ENCODE results near the gene HOXB2.

HOXB2 gene

GRCh38 chr17:48564188-48565021 lies 19.5 kb upstream of the HOXB2 start:
- Histone ChIP-seq H4K20me1 (ENCODE audit: insufficient read depth, low read length, poor library complexity, severe bottlenecking) (peaks cover 87% of the 10 kb centered on the region), H3K4me3 (ENCODE audit: low read length, poor library complexity, severe bottlenecking) (peak overlapping the region; percentile 89), H3K4me1 (ENCODE audit: insufficient read depth, low read length, poor library complexity, severe bottlenecking) (peaks cover 89% of the 10 kb centered on the region), H3K9ac (ENCODE audit: low read depth, low read length, poor library complexity, severe bottlenecking) (peak overlapping the region; percentile 95), H3K4me2 (ENCODE audit: low read depth, low read length, poor library complexity, severe bottlenecking) (peak overlapping the region; percentile 98), H3K9me2 (replicated peaks; ENCODE audit: low read depth, low read length) (no peaks in the 10 kb centered on the region), H2AFZ (ENCODE audit: low read length) (no peak overlapping the region), H3K27me3 (ENCODE audit: insufficient read depth, low read length, poor library complexity, severe bottlenecking) (no peaks in the 10 kb centered on the region), H3F3A (ENCODE audit: low read depth) (peaks cover 11% of the 10 kb centered on the region), H3K9me3 (ENCODE audit: insufficient read depth, low read depth, low read length) (no peaks in the 10 kb centered on the region), H3K36me3 (ENCODE audit: insufficient read depth, low read length) (peaks cover 78% of the 10 kb centered on the region), H3K79me2 (ENCODE audit: insufficient read depth, low read length) (peaks cover 100% of the 10 kb centered on the region)
- no peak for TF ChIP-seq EZH2phosphoT487 (IDR thresholded peaks at IDR 0.05; ENCODE audit: borderline replicate concordance)
- TF ChIP-seq CTCF (conservative IDR thresholded peaks at IDR 0.05; ENCODE audit: low read length) = no peak

- TF ChIP-seq EZH2phosphoT487 (IDR thresholded peaks at IDR 0.05; ENCODE audit: borderline replicate concordance) (no peak), CTCF (conservative IDR thresholded peaks at IDR 0.05; ENCODE audit: low read length) (no peak)
- peaks cover 89% of the 10 kb centered on the region for H3K4me1 ChIP-seq (ENCODE audit: insufficient read depth, low read length, poor library complexity, severe bottlenecking)
- H3K36me3 ChIP-seq (ENCODE audit: insufficient read depth, low read length) = peaks cover 80% of the 10 kb centered on the region
- peak overlapping the region; percentile 78 for H3K9ac ChIP-seq (ENCODE audit: low read depth, low read length, poor library complexity, severe bottlenecking)
- peaks cover 11% of the 10 kb centered on the region for H3F3A ChIP-seq (ENCODE audit: low read depth)
- peaks cover 89% of the 10 kb centered on the region for H4K20me1 ChIP-seq (ENCODE audit: insufficient read depth, low read length, poor library complexity, severe bottlenecking)
- no peaks in the 10 kb centered on the region for H3K9me3 ChIP-seq (ENCODE audit: insufficient read depth, low read depth, low read length)
- H2AFZ ChIP-seq (ENCODE audit: low read length) = no peak overlapping the region
- H3K9me2 ChIP-seq (replicated peaks; ENCODE audit: low read depth, low read length) = no peaks in the 10 kb centered on the region
- H3K27me3 ChIP-seq (ENCODE audit: insufficient read depth, low read length, poor library complexity, severe bottlenecking) = no peaks in the 10 kb centered on the region
- peak overlapping the region; percentile 89 for H3K4me3 ChIP-seq (ENCODE audit: low read length, poor library complexity, severe bottlenecking)
- peaks cover 100% of the 10 kb centered on the region for H3K79me2 ChIP-seq (ENCODE audit: insufficient read depth, low read length)
- peak overlapping the region; percentile 82 for H3K4me2 ChIP-seq (ENCODE audit: low read depth, low read length, poor library complexity, severe bottlenecking)
Measured at GRCh38 chr17:48563867-48564187, 18.9 kb upstream of the HOXB2 start.

- Histone ChIP-seq H3K4me3 (ENCODE audit: low read length, poor library complexity, severe bottlenecking) (peak overlapping the region; percentile 89), H3K27me3 (ENCODE audit: insufficient read depth, low read length, poor library complexity, severe bottlenecking) (no peaks in the 10 kb centered on the region), H3K9me2 (replicated peaks; ENCODE audit: low read depth, low read length) (no peaks in the 10 kb centered on the region), H3K4me1 (ENCODE audit: insufficient read depth, low read length, poor library complexity, severe bottlenecking) (peaks cover 89% of the 10 kb centered on the region), H3K9me3 (ENCODE audit: insufficient read depth, low read depth, low read length) (no peaks in the 10 kb centered on the region), H3K36me3 (ENCODE audit: insufficient read depth, low read length) (peaks cover 80% of the 10 kb centered on the region), H3F3A (ENCODE audit: low read depth) (peaks cover 11% of the 10 kb centered on the region), H4K20me1 (ENCODE audit: insufficient read depth, low read length, poor library complexity, severe bottlenecking) (peaks cover 89% of the 10 kb centered on the region), H3K4me2 (ENCODE audit: low read depth, low read length, poor library complexity, severe bottlenecking) (peak overlapping the region; percentile 82), H3K9ac (ENCODE audit: low read depth, low read length, poor library complexity, severe bottlenecking) (peak overlapping the region; percentile 78), H3K79me2 (ENCODE audit: insufficient read depth, low read length) (peaks cover 100% of the 10 kb centered on the region), H2AFZ (ENCODE audit: low read length) (no peak overlapping the region)
- TF ChIP-seq CTCF (conservative IDR thresholded peaks at IDR 0.05; ENCODE audit: low read length) (no peak), EZH2phosphoT487 (IDR thresholded peaks at IDR 0.05; ENCODE audit: borderline replicate concordance) (no peak)
Measured at GRCh38 chr17:48563385-48563838, 18.5 kb upstream of the HOXB2 start.
